Mucosa of gallbladder (tissue), 1 donor: Measurements from ENCODE around the gene TNRC18. TPM values are rescaled to one million over a fixed set of nuclear protein-coding genes. Genes with fewer than 3 reads are reported as not detected.
"Not testable (repeated sequence)": the region's sequence is repeated elsewhere in the genome, so short reads cannot be mapped to it uniquely, and the experiment has no call there.

Experiments
- DNase-seq: peaks from one replicate; pipeline ENCODE4 v3.0.0-alpha.2; 2020; ENCODE audit warnings: low spot score
- total RNA-seq: library from RNA; stranded (reverse); gene quantifications from one replicate; pipeline ENCODE4 v1.2.1, GENCODE V29; 2021
- donor health status: DM: no; HTN: no; CAD: no.

The TNRC18 gene
- total RNA-seq, 1 donor from 2014 or later: 171 TPM

GRCh38 chr7:5274985-5275431 lies 148.6 kb downstream of the TNRC18 start:
- DNase-seq: not testable (repeated sequence)

- no peak for DNase-seq
Measured at GRCh38 chr7:5274441-5274840, 149.2 kb downstream of the TNRC18 start.

- peak; percentile 18 for DNase-seq
Measured at GRCh38 chr7:5273831-5274405, 149.7 kb downstream of the TNRC18 start.

- no peak for DNase-seq
Measured at GRCh38 chr7:5270788-5271187, 152.8 kb downstream of the TNRC18 start.

GRCh38 chr7:5269992-5270657 lies 153.5 kb downstream of the TNRC18 start:
- not testable (repeated sequence) for DNase-seq

- DNase-seq: not testable (repeated sequence)
Measured at GRCh38 chr7:5267829-5268228, 155.8 kb downstream of the TNRC18 start.

- no peak for DNase-seq
Measured at GRCh38 chr7:5266191-5267028, 157.2 kb downstream of the TNRC18 start.

GRCh38 chr7:5265320-5266190 lies 158.1 kb downstream of the TNRC18 start:
- DNase-seq: no peak

GRCh38 chr7:5263066-5263465 lies 160.6 kb downstream of the TNRC18 start:
- DNase-seq: not testable (repeated sequence)

- DNase-seq: not testable (repeated sequence)
Measured at GRCh38 chr7:5260530-5261068, 163.0 kb downstream of the TNRC18 start.

Other genes with a start within 250 kb of the TNRC18 start
- gene WIPI2, start 233.6 kb downstream of the TNRC18 start, total RNA-seq: 61.4 TPM
- gene SLC29A4, start 140.9 kb downstream of the TNRC18 start, total RNA-seq: 6.0 TPM
- 12.1 TPM for gene FBXL18, start 90.0 kb upstream of the TNRC18 start, total RNA-seq
- gene ACTB, start 106.8 kb upstream of the TNRC18 start, total RNA-seq: 4,630 TPM
- gene FSCN1, start 169.0 kb upstream of the TNRC18 start, total RNA-seq: 38.6 TPM